Mononuclear cell (primary cell): Measurements from ENCODE around the gene DNAH11. TPM values are rescaled to one million over a fixed set of nuclear protein-coding genes. Genes with fewer than 3 reads are reported as not detected.

Experiments used
- H3K27me3 ChIP-seq: 2 replicates; pipeline ENCODE4 v1.6.0; 2011; ENCODE audit warnings: low read length, control low read depth; ENCODE audit not compliant: insufficient read depth
- H3K4me1 ChIP-seq: 2 replicates; pipeline ENCODE4 v1.5.1; 2011; ENCODE audit warnings: mild to moderate bottlenecking, low read length, control low read depth; ENCODE audit not compliant: insufficient read depth
- H3K4me3 ChIP-seq: 2 replicates; pipeline ENCODE4 v1.5.1; 2011; ENCODE audit warnings: mild to moderate bottlenecking, low read length, moderate library complexity
- H3K9me3 ChIP-seq: 2 replicates; pipeline ENCODE4 v1.5.1; 2011; ENCODE audit warnings: low read depth, mild to moderate bottlenecking, control low read depth, low read length
- total RNA-seq: library from RNA; depleted of rRNA; stranded (reverse); fragments of >200 nt; gene quantifications from one replicate; pipeline ENCODE4 v1.2.3, GENCODE V29; 2012

DNAH11 gene
- total RNA-seq, 1 donor, result under 0.01 TPM

- H3K4me1 ChIP-seq, result peaks cover 12% of the 10 kb centered on the region
- H3K9me3 ChIP-seq, result no peaks in the 10 kb centered on the region
- no peak overlapping the region for H3K4me3 ChIP-seq
- peaks cover 63% of the 10 kb centered on the region for H3K27me3 ChIP-seq
Measured at GRCh38 chr7:21543528-21544302, 876 bp downstream of the DNAH11 start.

GRCh38 chr7:21544303-21544656 is 1.4 kb downstream of the DNAH11 start:
- Histone ChIP-seq H3K4me1 (peaks cover 12% of the 10 kb centered on the region), H3K4me3 (no peak overlapping the region), H3K9me3 (no peaks in the 10 kb centered on the region), H3K27me3 (peaks cover 63% of the 10 kb centered on the region)

- H3K4me1 ChIP-seq, result peaks cover 12% of the 10 kb centered on the region
- H3K4me3 ChIP-seq, result no peak overlapping the region
- H3K9me3 ChIP-seq, result no peaks in the 10 kb centered on the region
- peaks cover 63% of the 10 kb centered on the region for H3K27me3 ChIP-seq
Measured at GRCh38 chr7:21544715-21545114, 1.9 kb downstream of the DNAH11 start.

GRCh38 chr7:21547501-21547900 is 4.7 kb downstream of the DNAH11 start:
- no peak overlapping the region for H3K4me3 ChIP-seq
- H3K4me1 ChIP-seq, result peaks cover 12% of the 10 kb centered on the region
- no peaks in the 10 kb centered on the region for H3K9me3 ChIP-seq
- H3K27me3 ChIP-seq, result peaks cover 38% of the 10 kb centered on the region

GRCh38 chr7:21548491-21548890 is 5.7 kb downstream of the DNAH11 start:
- H3K27me3 ChIP-seq, result peaks cover 28% of the 10 kb centered on the region
- H3K4me1 ChIP-seq, result peaks cover 6% of the 10 kb centered on the region
- H3K9me3 ChIP-seq, result no peaks in the 10 kb centered on the region
- H3K4me3 ChIP-seq, result no peak overlapping the region

- peaks cover 8% of the 10 kb centered on the region for H3K4me1 ChIP-seq
- H3K4me3 ChIP-seq, result no peak overlapping the region
- no peaks in the 10 kb centered on the region for H3K9me3 ChIP-seq
- peaks cover 12% of the 10 kb centered on the region for H3K27me3 ChIP-seq
Measured at GRCh38 chr7:21550076-21550475, 7.2 kb downstream of the DNAH11 start.

GRCh38 chr7:21550821-21551531 is 8.1 kb downstream of the DNAH11 start:
- no peak overlapping the region for H3K4me3 ChIP-seq
- peaks cover 8% of the 10 kb centered on the region for H3K4me1 ChIP-seq
- H3K9me3 ChIP-seq, result no peaks in the 10 kb centered on the region
- H3K27me3 ChIP-seq, result peaks cover 3% of the 10 kb centered on the region

- H3K9me3 ChIP-seq, result no peaks in the 10 kb centered on the region
Measured at GRCh38 chr7:21562385-21562784, 19.5 kb downstream of the DNAH11 start.

GRCh38 chr7:21565614-21566013 is 22.8 kb downstream of the DNAH11 start:
- H3K4me1 ChIP-seq, result no peaks in the 10 kb centered on the region
- no peaks in the 10 kb centered on the region for H3K27me3 ChIP-seq
- H3K4me3 ChIP-seq, result no peak overlapping the region
- H3K9me3 ChIP-seq, result no peaks in the 10 kb centered on the region

More at GRCh38 chr7:21562385-21562784, 19.5 kb downstream of the DNAH11 start:
- H3K4me3 ChIP-seq, result no peak overlapping the region
- no peaks in the 10 kb centered on the region for H3K4me1 ChIP-seq
- H3K27me3 ChIP-seq, result no peaks in the 10 kb centered on the region

GRCh38 chr7:21566094-21566493 is 23.3 kb downstream of the DNAH11 start:
- Histone ChIP-seq H3K4me3 (no peak overlapping the region), H3K27me3 (no peaks in the 10 kb centered on the region), H3K4me1 (no peaks in the 10 kb centered on the region), H3K9me3 (no peaks in the 10 kb centered on the region)

GRCh38 chr7:21568762-21569161 is 25.9 kb downstream of the DNAH11 start:
- no peaks in the 10 kb centered on the region for H3K4me1 ChIP-seq
- H3K4me3 ChIP-seq, result no peak overlapping the region

GRCh38 chr7:21572331-21573313 is 29.8 kb downstream of the DNAH11 start:
- Histone ChIP-seq H3K4me3 (no peak overlapping the region), H3K9me3 (no peaks in the 10 kb centered on the region), H3K4me1 (no peaks in the 10 kb centered on the region), H3K27me3 (peaks cover 2% of the 10 kb centered on the region)

More at GRCh38 chr7:21568762-21569161, 25.9 kb downstream of the DNAH11 start:
- peaks cover 2% of the 10 kb centered on the region for H3K27me3 ChIP-seq
- no peaks in the 10 kb centered on the region for H3K9me3 ChIP-seq

- H3K4me1 ChIP-seq, result peaks cover 16% of the 10 kb centered on the region
Measured at GRCh38 chr7:21579341-21580072, 36.7 kb downstream of the DNAH11 start.

GRCh38 chr7:21580073-21580521 is 37.3 kb downstream of the DNAH11 start:
- Histone ChIP-seq H3K4me3 (no peak overlapping the region), H3K27me3 (no peaks in the 10 kb centered on the region), H3K9me3 (no peaks in the 10 kb centered on the region), H3K4me1 (peaks cover 16% of the 10 kb centered on the region)

More at GRCh38 chr7:21579341-21580072, 36.7 kb downstream of the DNAH11 start:
- H3K4me3 ChIP-seq, result no peak overlapping the region
- no peaks in the 10 kb centered on the region for H3K27me3 ChIP-seq
- H3K9me3 ChIP-seq, result no peaks in the 10 kb centered on the region
